Activated CD8-positive, alpha-beta memory T cell treated with anti-CD3 and anti-CD28 coated beads for 48 hours (primary cell): ENCODE results near the gene IGSF3.
"Not testable (repeated sequence)": the region's sequence is repeated elsewhere in the genome, so short reads cannot be mapped to it uniquely, and the experiment has no call there.

Source experiments
- DNase-seq, 3 experiments: peaks; one replicate each; pipeline ENCODE4 v3.0.0-alpha.2; 2020; ENCODE audit warnings: low read depth in 2 of 3, low spot score in 2 of 3

Gene IGSF3

DNA sequence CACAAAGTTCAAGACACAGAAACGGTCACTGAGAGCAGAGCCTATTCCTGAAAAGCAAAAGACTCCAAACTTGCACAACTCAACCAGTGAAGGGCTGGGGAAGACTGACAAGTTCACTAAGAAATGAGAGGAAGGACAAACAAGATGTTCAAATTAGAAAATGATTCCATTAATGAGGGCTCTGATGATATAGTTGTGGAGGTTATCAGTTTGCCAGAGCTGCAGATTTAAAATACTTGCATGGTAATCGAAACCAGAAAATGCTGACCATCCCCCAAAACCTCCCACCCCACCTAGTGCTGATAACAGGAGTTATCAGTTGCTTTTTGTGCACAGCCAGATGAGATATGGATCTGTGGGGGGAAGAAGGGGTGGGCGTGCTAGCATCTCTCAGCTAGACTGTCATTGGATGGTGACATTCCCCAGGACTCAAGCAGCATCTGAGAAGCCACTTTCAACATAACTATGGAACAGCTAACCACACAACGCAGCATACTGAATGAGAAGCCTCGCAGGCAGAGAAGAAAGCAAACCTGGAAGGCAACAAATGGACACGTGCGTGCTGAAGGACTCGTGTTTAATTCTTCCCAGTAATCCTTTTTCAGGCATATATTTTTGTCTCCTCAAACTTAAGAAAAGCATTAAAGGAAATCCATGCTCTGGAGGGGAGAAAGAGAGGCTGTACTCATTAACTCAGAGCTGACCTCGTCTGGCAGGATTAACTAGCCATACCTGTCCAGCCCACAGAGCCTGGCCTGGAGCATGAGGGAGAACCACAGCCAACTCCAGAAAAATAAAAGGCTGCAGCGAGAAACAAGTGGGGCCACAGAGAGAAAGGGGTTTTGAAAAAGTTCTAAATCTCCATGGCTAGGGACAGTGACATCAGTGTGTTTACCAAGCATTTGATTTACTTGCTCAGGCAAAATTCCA is 35.3 kb downstream of the IGSF3 start:
- DNase-seq = not testable (repeated sequence)

DNA sequence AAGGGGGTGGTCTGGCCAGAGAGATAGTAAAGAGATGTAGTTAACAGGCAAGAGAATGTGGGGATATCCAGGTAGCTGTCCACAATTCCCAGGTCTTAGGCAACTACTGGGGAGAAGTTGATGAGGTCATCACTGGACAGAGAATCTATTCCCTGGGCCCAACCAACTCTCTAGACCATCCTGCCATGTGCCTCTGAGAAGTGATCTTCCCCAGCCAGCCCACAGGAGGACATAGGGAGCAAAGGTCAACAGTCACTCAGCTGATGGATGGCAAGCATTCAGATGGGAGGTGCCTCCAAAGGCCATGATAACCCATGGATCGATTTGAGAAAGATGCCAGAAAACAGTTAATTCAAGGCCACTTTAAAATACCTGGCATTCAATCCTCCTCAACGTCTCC is 36.0 kb downstream of the IGSF3 start:
- DNase-seq = not testable (repeated sequence)

DNA sequence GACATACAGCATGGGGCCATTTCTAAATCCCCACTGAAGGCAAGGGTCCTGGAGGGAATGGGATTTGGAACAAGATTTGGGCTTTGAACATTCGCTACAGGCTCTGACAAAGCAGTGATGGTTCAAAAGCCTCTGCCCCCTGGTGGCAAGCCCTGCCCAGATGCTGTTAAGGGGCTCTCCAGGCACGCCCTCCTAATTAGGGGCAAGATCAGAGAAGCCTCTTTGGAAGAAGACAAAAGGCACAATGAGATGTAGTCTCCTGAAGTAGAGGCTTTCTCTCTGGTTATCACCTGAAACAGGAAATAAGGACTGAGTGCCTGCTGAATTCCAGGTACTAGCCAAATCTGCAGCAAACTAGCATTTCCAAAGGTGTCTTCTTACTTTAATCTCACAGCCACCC is 37.5 kb downstream of the IGSF3 start:
- DNase-seq = not testable (repeated sequence)

DNA sequence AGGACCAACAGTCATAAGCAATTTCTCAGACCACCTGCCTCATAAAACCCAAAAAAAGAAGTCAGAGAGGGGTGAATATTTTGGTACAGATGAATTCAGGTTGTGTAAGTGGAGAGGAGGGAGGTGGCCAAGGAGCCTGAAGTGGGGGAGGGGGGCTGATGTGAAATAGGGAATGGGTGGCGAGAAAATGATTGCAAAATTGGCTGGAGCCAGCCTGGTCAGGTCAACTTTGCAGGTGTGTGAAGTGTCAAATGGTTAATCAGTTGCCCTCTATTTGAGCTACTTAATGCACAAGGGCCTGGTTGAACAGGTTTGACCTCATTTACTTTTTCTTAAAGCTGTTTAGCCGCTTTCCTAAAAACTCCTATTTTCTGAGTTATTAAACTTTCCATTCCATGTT is 38.1 kb downstream of the IGSF3 start:
- DNase-seq = not testable (repeated sequence)

DNA sequence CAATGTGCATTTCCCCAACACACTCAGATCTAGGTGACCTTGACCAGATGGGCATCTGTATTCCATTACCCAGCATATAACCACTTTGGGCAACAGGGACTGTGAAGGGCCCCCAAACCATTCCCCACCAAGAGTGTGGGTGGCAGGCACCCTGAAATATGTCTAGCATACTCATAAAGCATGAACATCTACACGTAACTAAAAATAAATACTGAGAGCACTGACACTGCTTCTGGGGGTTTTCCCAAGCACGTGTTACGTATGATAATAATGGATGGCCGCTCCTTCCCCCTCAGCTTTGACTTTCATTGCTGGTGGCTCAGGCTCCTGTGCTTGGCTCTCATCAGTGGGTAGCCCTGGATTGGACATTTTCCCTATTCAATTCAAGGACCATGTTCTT is 39.1 kb downstream of the IGSF3 start:
- DNase-seq = no peak

DNA sequence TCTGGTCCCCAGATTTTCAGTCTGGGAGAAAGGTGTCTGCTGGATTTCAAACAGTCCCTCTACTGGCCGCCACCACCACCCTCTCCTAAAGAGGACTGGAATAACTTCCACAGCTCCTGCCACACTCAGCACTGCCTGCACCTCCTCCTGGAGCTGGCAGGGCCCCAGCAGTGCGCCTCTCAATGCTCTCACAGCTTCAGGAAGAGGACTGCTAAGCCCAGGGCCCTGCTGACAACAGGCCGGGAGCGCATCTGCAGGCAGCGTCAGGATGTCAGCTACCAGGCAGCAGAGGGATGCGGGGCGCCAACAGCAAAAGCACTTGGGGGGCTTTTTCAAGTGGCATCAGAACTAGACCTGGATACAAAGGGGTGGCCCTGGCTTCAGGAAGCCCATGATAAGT is 40.2 kb downstream of the IGSF3 start:
- DNase-seq = not testable (repeated sequence)

DNA sequence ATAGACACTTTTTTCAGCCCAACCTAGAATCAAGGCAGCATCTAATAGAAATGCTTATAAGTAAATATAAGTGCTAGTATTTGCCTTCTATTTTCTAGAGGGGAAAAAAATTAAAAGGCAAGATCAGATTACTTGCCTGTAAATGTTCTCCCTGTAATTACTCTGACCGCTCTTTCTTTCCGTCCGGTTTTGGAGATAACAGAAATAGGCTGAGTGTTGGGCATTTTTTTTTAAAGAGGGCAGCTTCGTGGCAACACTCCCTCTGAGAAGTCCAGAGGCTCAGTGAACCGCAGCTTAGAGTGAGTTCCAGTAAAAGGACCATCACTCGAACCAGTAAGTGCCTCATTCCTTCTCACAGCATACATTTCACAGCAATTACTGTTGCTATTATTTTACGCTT is 40.6 kb downstream of the IGSF3 start:
- not testable (repeated sequence) for DNase-seq

DNA sequence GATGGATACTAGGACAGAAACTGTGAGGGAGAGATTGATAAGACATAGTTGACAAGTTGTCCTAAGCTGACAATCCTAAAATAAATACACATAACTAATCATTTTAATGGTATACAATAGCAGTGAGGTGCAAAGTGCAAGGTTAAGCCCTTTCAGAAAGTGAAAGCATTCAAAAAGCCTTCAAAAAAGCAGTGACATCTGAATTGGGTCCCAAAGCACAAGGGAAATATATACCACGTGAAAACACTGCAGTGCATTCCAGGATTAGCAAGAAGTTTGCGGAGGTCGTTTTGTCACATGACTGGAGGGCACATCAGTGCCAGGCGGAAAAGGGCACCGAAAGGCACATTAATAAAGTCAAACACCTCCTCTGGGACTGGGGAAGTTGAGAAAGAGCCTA is 42.4 kb downstream of the IGSF3 start:
- not testable (repeated sequence) for DNase-seq

DNA sequence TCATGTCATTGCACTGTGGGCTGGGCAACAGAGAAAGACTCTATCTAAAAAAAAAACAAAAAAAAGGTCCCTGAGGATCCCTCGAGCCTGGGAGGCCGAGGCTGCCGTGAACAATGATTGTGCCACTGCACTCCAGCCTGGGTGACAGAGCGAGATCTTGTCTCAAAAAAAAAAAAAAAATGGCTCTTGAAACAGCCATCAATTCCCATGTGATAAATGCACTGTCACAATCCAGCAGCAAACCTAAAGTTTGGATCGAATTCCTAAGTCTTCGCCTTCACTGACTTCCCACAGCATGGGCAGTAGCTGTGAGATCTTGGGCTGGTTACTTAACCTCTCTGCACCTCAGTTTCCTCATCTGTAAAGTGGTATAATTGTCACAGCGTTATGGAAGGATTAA is 43.5 kb downstream of the IGSF3 start:
- DNase-seq = no peak

DNA sequence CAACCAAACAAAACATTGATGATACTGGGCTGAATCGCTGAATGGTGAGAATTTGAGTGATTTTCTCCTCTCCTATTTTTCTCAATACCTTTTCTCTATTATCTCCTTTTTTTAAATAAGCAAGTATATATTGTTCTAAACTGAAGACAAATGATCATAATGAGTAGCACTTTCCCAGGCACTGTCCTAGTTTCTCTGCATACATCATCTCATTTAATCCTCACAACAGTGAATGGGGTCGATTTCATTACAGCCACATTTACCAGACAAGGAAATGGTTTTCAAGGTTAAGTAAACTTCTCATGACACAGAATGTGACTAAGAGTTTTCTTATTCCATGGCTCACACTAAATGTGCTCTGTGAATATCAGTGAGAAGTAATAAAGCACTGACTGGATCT is 45.0 kb downstream of the IGSF3 start:
- not testable (repeated sequence) for DNase-seq

DNA sequence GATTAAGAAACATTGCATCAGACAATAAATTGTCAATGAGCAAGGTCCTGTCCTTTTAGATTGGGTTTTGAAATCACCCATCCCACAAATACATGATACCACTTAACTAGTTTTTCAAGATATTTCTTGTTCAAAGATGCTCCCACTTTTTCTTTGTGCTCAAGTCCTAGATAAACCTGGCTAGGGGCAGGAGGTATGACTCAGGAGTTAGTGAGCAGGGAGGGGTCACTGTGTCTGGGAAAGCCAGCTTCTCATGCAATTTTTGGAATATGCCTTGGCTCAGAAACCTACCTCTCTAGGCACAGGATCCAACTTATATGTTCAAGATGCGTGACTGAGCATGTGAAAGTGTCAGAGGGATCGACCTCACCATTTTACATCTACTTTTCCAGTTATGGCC is 45.8 kb downstream of the IGSF3 start:
- DNase-seq = not testable (repeated sequence)

DNA sequence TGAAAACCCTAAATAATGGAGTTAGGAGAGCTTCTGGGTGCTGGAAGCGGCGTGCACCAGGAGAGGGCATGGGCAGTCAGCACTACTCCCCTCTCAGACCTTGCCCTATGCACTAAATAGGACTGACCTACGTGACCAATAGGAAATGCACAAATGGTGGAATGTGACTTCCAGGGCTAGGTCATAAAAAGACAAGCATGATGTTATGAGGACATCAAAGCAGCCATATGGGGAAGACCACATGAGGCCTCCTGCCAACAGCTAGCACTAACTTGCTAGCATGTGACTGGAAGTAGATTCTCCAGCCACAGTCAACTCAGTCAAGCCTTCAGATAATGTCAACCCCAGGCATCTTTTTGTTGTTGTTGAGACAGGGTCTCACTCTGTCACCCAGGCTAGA is 47.1 kb downstream of the IGSF3 start:
- not testable (repeated sequence) for DNase-seq

DNA sequence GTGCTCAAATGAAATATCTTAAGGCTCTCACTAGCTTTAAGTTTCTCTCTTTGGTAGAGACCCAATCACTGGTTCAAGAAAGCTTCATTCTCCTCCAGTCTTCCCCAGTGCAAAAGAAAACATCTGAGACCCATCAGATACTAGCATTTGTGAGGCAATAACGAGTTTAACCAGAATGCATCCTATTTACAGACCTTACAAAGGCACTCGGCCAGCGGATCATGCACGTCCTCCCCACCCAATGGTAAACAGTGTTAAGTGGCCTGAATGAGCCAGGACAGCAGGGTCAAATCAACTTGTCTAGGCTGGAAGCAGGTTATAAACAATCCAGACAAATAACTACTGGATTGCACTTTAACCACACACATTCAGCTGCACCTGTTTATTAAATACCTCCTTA is 48.4 kb downstream of the IGSF3 start:
- DNase-seq = not testable (repeated sequence)

DNA sequence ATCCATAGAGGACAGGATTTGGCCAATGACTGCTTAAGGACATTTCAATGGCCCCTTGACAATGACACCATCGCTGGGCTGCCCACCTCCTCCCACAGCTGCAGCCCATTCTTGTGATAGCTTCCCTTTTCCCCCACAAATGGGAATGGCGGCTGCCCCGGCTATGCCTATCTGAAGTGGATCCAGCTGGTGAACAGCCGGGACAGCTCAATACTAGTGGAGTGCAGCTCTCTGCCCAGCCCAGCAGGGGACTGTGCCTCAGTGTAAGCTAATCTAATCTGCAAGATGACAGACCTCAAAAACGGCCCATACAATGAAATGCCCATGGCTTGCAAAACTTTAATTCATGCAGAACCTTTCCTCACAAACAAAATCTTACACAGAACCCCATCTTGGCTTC is 49.7 kb downstream of the IGSF3 start:
- DNase-seq = not testable (repeated sequence)

DNA sequence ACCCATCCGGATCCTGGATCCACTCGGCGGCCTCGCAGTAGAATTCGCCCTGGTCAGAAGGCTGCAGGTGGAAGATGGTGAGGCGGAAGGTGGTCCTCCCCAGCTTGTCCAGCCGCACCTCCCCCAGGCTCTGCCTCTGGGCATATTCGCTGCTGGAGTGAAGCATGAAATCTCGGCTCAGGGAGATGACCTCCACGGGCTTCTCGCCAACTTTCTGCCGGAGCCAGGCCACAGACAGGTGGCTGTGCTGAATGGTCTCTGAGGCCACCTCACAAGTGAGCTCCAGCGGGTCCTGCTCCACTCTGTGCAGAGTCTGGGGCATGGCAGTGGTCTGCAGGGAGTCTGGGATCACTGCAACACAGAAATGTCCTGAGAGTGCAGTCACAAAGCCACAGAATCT is 53.7 kb downstream of the IGSF3 start:
- not testable (repeated sequence) for DNase-seq

DNA sequence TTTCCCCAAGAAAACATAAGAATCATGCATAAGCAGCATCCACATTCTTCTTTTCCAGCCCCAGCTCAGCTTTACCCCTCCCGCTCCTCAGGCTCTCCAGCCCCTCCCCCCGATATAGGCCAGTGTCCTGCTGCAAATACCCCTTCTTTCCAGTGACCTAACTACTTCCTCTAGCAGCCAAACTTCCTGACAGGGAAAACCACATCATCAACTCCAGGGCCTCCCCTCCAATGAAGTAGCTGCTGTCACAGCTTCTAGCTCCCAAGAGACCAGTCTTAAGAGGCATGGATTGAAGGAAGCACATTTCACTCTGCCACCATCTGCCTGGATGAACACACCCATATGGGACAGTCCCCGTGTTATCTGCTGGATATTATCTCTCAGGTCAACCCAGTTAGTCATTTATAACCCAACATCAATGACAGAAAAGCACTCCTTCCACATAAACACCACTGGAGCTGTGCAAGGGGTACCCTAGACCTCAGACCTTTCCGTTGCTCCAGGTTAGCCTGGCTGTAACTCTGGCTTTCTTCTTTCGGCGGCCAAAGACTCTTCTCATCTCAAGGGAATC is 57.6 kb downstream of the IGSF3 start:
- not testable (repeated sequence) for DNase-seq

DNA sequence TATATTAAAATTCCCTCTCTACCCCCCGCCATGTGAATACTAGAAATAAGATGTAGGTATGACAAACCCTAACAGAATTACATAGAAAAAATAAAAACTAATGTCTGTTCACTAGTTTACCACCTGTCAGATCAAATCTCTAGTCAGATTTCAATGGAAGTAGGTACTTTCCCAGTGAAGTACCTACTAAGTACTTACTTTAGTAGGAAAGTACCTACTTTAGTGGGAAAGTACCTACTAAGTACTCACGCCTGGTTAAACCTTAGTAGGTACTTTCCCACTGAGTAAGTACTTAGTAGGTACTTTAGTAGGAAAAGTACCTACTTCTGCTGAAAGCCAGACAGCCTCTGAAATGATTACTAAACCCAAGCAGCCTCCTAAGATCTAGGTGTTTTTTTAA is 58.7 kb downstream of the IGSF3 start:
- DNase-seq = not testable (repeated sequence)

DNA sequence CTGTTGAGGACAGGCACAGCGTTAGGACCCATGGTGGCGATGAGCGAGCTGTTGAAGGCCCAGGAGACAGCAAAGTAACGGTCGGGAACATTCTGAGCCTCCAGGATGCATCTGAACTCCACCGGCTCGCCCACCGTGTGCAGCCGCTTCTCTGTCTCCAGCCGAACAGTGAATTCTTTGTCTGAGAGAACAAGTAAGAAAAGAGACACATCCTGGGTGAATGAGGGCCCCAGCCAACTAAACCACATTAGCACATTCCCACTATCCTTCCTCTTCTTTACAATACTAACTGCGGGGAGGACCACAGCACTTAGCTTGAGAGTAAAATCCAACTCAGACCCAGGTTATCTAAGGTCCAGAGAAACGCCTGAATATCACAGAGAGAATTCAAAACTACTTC is 59.4 kb downstream of the IGSF3 start:
- not testable (repeated sequence) for DNase-seq

DNA sequence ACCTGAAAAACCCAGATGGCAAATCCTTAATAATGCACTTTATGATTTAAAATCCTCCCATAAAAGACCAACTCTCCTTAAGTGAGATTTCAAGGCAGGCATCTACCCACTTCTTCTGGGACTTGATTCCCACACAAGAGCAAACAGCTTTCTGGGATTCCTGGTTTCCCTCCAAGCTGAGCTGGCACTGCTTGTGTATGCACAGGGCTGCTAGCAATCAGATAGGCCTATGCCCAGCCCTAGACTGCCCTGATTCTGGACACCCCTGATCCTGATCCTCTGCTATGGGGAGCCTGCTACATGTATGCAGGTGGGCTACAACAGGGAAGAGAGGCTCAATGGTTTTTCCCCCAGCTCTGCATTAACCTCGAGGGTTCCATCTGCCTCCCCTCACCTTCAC is 60.1 kb downstream of the IGSF3 start:
- DNase-seq = not testable (repeated sequence)

DNA sequence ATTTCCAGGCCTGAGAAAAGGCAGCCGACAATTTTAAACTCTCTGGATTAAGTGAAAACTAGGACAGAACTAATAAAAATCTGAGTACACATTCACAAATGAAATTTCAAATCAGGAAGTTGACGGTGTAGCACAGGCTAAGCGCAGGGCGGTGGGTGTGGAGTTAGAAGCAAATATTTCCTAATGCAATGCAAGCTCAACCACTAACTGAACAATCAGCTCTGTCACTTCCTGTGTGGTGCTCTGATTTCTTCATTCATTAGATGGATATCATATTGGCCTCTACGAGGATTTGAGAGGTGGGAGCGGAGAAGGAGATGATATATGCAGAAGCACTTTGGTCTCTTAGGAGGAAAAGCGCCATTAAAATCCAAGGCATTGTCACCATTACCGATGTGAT is 61.5 kb downstream of the IGSF3 start:
- not testable (repeated sequence) for DNase-seq

DNA sequence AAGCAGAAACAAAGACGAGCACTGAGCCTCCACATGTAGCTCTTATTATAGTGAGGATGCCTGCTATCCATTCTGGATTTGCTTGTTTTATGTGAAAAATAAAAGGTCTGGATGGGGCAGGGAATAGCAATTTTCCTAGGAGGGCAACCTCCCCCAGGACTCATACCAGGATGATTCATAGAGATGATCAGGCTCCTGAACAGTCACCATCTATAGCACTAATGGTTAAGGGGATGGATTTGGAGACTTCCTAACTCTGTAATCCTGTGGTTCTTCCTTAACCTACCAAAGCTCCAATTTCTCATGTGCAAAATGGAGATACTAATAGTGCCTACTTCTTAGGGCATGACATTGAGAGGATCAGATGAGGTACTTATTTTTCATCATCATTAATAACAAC is 62.2 kb downstream of the IGSF3 start:
- DNase-seq = no peak

DNA sequence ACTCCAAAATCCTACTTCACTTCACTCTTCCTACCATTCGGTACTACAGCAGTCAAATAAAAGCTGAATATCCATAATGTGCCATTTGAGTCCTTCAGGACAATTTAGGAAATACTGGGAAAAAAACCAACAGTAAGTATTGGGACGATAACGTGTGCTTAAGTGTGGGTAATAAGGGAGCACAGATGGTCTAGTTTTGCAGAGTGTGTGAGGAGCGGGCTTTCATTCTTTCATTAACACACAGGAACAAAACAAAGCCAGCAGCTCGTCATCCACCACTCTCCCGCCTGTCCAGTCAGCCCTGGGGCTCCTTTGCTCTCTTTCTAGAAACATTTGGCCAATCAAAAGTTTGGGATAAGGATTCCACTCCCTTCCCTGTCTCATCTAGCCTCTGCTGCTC is 63.1 kb downstream of the IGSF3 start:
- not testable (repeated sequence) for DNase-seq
